ENCODE results near the gene KLF12.

DNA sequence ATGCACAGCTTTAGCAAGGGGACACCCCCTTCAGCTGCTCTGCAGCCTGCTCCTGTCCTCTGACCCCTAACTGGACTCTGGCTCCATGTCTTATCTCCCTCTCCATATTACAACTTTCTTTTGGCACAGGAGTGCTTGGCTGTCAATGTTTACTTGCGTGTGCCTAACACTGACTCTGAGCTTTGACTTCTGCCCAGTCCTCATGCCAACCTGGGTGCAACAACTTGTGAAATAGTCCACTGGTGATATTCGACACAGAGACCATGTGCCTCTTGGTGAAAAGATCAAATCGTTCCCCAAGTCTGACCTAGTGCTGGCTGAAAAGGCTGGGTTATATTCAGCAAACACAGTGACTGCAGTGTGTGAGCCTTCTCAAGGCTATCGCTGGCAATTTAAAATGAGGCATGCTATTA, 34.1 kb upstream of the KLF12 start:
- no peak for TF ChIP-seq EZH2 (IDR thresholded peaks at IDR 0.05; ENCODE audit: borderline replicate concordance, low read depth, low read length, severe bottlenecking)
- TF ChIP-seq POLR2A (IDR thresholded peaks at IDR 0.05; ENCODE audit: low read depth, low read length) = no peak
- no peak for TF ChIP-seq CTCF (IDR thresholded peaks at IDR 0.05; ENCODE audit: extremely low read depth in 1 of 2, insufficient read depth in 1 of 2, low read depth in 1 of 2, low read length in 2 of 2)
- TF ChIP-seq POLR2AphosphoS5 (IDR thresholded peaks at IDR 0.05; ENCODE audit: insufficient read depth, low read depth, low read length) = no peak
- TF ChIP-seq JUN (IDR thresholded peaks at IDR 0.05; ENCODE audit: borderline replicate concordance, insufficient read depth, insufficient read length, low read depth) = no peak
- no peak for TF ChIP-seq MAX (IDR thresholded peaks at IDR 0.05; ENCODE audit: insufficient read depth, insufficient read length)
- no peak for TF ChIP-seq MYC (IDR thresholded peaks at IDR 0.05; ENCODE audit: low read depth, low read length)

All from endothelial cell of umbilical vein (primary cell).